ENCODE data around the gene CLEC16A. TPM values are rescaled to one million over a fixed set of nuclear protein-coding genes. Genes with fewer than 3 reads are reported as not detected.
A peak's percentile ranks its signal among the peaks of the same experiment; 100 is the strongest.

The CLEC16A gene
- total and polyA plus RNA-seq, 2 donors = 10.9 to 19.9 TPM

DNA sequence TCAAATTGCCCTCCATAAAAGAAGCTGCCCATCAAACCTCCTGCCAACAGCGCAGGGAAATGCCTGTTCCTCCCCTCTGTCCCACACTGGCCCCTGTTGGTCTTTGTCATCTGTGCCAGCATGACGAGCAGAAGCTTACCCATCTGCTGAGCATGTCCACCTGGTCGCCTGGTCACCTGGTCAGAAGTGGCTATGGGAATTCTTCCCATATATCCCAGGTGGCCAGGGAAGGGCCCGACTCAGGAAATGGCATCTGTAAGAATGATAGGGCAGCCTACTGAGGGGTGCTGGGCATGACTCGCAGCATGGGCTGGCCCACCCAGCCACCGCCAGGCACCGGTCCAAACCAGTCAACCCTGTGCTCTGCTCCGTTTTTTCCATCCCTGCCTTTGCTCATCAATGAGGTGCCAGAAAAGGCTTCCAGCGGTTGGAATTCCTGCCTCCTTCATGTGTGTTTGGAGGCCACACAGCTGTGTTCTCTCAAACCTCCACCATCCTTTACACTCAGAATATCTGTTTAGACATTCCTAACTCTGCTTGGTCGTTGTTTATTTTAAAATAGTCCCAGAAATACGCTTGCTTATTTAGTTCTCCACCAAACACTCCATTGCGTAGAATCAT, 145.2 kb downstream of the CLEC16A start:
- no peak for DNase-seq (ENCODE audit: extremely low spot score)
- Histone ChIP-seq H3K27ac (ENCODE audit: low read depth) (no peak overlapping the region), H3K4me3 (ENCODE audit: low read depth, low read length) (no peak overlapping the region), H3K36me3 (ENCODE audit: insufficient read depth) (no peaks in the 10 kb centered on the region), H3K4me1 (ENCODE audit: insufficient read depth) (peaks cover 3% of the 10 kb centered on the region)
- 42% methylated on average over 12 of the region's 12 CpGs for WGBS

DNA sequence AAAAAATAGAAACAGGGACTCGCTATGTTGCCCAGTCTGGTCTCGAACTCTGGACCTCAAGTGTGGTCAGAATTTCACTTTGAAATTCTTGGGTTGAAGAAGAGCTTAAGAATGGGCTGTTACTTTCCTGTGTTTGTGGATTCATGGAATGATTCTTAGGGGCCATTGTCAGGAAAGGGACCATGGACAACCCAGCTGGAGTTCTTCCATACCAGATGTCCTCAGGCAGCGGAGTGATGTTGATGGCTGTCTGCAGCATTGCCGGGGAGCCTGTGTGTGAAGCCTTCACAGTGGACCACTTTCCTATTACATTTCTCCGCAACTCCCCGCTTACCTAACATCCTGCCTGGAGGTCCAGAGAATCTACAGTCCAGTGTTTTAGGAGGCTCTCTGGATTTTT, 145.9 kb downstream of the CLEC16A start:
- Histone ChIP-seq H3K27ac (ENCODE audit: low read depth) (peak overlapping the region; percentile 59), H3K4me3 (ENCODE audit: low read depth, low read length) (no peak overlapping the region), H3K36me3 (ENCODE audit: insufficient read depth) (no peaks in the 10 kb centered on the region), H3K4me1 (ENCODE audit: insufficient read depth) (peaks cover 3% of the 10 kb centered on the region)
- WGBS = 68% methylated on average over 6 of the region's 6 CpGs
- no peak for DNase-seq (ENCODE audit: extremely low spot score)

DNA sequence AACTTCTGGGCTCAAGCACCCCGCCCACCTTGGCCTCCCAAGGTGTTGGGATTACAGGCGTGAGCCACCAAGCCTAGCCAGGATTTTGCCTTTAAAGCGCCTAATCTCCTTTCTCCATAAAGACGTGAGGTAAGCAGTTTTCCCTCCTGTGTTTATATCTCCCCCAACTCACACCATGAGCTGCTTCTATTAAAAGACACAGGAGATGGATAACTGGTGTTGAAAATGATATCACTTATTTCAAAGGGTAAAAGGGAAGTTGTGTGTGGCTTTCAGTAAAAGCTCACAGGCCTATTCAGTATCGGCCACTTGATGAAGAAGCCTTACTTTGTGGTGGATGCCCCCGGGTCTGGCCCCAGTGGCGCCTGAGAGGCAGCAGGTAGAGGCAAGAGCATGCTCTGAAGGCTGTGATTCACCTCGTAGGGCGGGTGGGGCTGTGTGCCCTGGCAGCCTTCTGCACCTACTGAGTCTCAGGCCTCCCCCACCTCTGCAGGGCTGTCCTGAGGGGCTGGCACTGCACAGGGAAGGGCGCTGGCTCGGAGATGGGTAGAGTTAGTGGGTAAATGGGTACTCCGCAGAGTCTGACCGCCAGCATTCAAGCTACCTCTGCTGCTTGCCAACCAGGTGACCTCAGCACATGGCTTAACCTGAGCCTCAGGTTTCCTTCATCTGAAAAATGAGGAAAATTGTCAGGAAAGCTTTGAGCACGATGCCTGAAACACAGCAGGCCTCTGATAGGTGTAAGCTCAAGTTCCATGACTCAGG, 146.8 kb downstream of the CLEC16A start:
- WGBS = 74% methylated on average over 14 of the region's 14 CpGs
- Histone ChIP-seq H3K4me1 (ENCODE audit: insufficient read depth) (peaks cover 3% of the 10 kb centered on the region), H3K4me3 (ENCODE audit: low read depth, low read length) (no peak overlapping the region), H3K27ac (ENCODE audit: low read depth) (no peak overlapping the region), H3K36me3 (ENCODE audit: insufficient read depth) (no peaks in the 10 kb centered on the region)
- DNase-seq (ENCODE audit: extremely low spot score) = no peak

DNA sequence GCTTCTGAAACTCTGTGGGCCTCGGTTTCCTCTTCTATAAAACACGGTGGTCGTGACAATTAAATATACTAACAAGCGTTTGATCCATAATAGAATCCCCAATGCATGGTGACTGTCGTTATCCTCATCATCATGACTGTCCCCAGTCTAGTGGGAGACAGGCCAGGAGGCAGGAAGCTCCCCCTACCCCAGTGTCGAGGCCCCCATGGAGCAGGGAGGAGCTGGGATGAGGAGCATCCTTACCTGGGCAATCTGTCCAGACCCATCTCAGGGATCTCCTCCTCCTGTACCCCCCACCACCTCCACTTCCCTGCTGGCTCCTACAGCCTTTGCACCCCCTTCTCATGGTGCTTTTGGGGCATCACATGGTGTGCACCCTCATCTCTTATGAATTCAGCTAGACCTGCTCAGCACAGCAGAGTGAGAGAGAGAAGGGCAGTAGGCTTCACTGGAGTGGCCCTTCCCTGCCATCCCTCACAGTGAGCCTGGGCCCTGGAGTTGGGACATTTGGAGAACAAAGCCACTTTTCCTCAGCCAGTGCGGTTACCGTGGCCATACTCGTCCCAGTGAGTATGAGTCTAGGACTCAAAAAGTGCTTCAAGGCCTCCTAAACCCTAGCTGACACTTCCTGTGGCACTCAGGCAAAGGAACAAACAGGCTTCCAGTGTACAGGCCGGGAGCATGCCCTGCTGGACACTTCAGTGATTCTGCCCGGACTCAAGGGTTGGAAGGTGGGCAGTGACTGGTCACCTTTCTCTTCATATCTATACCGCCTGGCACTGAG, 148.6 kb downstream of the CLEC16A start:
- Histone ChIP-seq H3K27ac (ENCODE audit: low read depth) (no peak overlapping the region), H3K4me1 (ENCODE audit: insufficient read depth) (peaks cover 3% of the 10 kb centered on the region), H3K36me3 (ENCODE audit: insufficient read depth) (no peaks in the 10 kb centered on the region), H3K4me3 (ENCODE audit: low read depth, low read length) (no peak overlapping the region)
- DNase-seq (ENCODE audit: extremely low spot score) = no peak
- WGBS = 95% methylated on average over 12 of the region's 12 CpGs

DNA sequence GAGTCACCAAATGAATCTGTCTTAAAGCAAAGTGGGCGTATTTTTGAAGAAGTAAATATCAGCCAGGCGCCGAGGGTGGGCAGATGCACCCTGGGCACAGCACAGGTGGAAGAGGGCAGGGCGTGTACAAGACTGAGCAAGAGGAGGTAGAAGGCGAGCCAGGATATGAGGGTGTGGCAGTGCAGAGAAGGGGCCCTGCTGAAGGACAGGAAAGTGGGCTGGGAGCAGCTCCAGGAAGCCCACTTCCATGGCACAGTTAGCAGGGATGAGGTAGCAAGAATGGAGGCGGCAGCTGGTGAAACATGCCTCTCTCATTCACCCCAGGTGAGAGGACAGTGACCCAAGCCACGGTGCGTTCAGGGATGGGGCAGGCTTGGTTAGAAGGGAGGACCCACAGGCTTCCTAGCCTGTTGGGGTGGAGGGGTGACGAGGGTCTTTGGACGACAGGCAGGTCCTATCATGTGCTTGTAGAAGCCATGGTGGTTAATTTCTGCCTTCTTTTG, 149.3 kb downstream of the CLEC16A start:
- DNase-seq (ENCODE audit: extremely low spot score) = no peak
- Histone ChIP-seq H3K4me3 (ENCODE audit: low read depth, low read length) (no peak overlapping the region), H3K4me1 (ENCODE audit: insufficient read depth) (peaks cover 3% of the 10 kb centered on the region), H3K27ac (ENCODE audit: low read depth) (no peak overlapping the region), H3K36me3 (ENCODE audit: insufficient read depth) (no peaks in the 10 kb centered on the region)
- 86% methylated on average over 10 of the region's 10 CpGs for WGBS

DNA sequence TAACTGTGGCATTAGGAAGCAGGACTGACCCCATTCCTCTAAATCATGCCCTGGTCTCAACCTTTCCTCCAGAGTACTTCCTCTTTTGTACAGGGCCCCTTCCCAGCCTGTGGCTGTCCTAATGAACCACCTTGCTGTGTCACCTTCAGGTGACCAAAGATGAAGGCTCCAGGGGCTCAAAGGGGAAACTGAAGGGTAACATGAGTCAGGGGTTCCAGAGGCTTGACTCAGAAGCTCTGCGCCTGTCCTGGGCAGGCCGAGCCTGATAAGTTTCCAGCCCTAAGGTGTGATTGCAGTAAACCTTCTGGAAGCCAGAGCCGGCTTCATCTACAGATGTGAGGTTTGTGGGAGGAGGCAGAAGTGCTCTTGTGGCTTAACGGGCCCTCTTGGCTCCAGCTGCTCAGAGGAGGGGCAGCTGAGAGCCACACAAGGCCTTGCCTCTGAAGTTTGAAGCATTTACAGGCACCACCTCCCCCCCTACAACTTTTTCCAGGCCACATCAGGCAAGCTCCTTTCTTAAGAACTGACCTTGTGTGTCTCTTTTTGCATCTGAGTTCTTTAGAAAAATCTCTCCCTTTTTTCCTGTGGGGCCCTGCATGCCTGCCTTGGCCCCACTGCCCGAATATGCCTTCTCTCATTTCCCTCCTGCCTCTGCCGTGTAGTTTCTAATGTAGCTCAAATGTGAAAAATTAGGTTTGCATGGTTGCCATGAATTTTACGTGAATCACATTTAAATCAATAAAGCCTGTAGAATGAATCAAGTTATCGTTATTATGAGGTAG, 149.9 kb downstream of the CLEC16A start:
- 38% methylated on average over 8 of the region's 8 CpGs for WGBS
- Histone ChIP-seq H3K4me3 (ENCODE audit: low read depth, low read length) (no peak overlapping the region), H3K4me1 (ENCODE audit: insufficient read depth) (peaks cover 3% of the 10 kb centered on the region), H3K36me3 (ENCODE audit: insufficient read depth) (no peaks in the 10 kb centered on the region), H3K27ac (ENCODE audit: low read depth) (no peak overlapping the region)
- no peak for DNase-seq (ENCODE audit: extremely low spot score)

DNA sequence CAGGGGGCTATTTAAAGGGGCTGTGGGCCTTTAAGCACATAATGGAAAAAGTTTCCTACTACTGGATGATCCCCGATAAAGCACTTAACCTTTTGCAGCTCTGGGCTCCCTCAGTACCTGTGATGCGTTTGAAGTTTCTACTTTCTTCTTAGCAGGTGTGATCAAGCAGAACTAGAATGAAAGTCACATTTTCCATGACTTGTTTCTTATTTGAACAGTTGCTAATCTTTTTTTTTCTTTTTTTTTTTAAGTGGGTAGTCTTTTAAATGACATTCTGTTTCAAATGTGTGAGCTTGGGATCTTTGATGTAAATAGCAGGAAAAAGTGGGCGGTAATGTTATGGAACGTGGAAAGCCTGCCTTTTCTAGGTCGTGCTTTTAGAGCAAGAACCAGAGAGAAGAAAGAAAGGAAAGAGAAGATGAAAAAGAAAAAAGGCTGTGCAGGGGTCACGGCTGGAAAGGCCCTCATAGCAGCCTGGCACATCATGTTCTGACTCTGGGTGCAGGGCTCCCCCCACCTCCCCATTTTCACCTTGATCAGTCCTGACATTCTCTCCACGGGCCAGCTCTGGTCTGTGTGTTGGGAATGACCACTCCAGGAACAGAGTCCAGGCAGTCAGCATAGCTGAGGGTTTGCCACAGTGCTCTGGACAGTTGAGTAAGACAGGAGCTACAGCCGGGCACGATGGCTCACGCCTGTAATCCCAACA, 150.6 kb downstream of the CLEC16A start:
- H3K4me3 ChIP-seq (ENCODE audit: low read depth, low read length) = no peak overlapping the region
- H3K27ac ChIP-seq (ENCODE audit: low read depth) = no peak overlapping the region
- peaks cover 3% of the 10 kb centered on the region for H3K4me1 ChIP-seq (ENCODE audit: insufficient read depth)
- no peaks in the 10 kb centered on the region for H3K36me3 ChIP-seq (ENCODE audit: insufficient read depth)
- no peak for DNase-seq (ENCODE audit: extremely low spot score)
- 74% methylated on average over 10 of the region's 10 CpGs for WGBS

DNA sequence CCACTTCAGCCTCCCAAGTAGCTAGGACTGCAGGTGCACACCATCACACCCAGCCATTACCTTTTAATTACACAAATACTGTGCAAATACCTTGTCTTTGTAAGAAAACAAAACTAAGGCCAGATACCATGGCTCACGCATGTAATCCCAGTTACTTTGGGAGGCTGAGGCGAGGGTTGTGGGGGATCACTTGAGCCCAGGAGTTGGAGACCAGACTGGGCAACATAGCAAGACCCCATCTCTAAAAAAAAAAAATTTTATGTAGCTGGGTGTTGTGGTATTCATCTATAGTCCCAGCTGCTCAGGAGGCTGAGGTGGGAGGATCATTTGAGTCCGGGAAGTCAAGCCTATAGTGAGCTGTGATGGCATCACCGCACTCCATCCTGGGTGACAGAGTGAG, 151.6 kb downstream of the CLEC16A start:
- no peak for DNase-seq (ENCODE audit: extremely low spot score)
- Histone ChIP-seq H3K36me3 (ENCODE audit: insufficient read depth) (no peaks in the 10 kb centered on the region), H3K27ac (ENCODE audit: low read depth) (no peak overlapping the region), H3K4me1 (ENCODE audit: insufficient read depth) (peaks cover 3% of the 10 kb centered on the region), H3K4me3 (ENCODE audit: low read depth, low read length) (no peak overlapping the region)
- WGBS = over 99% methylated on average over 4 of the region's 4 CpGs

DNA sequence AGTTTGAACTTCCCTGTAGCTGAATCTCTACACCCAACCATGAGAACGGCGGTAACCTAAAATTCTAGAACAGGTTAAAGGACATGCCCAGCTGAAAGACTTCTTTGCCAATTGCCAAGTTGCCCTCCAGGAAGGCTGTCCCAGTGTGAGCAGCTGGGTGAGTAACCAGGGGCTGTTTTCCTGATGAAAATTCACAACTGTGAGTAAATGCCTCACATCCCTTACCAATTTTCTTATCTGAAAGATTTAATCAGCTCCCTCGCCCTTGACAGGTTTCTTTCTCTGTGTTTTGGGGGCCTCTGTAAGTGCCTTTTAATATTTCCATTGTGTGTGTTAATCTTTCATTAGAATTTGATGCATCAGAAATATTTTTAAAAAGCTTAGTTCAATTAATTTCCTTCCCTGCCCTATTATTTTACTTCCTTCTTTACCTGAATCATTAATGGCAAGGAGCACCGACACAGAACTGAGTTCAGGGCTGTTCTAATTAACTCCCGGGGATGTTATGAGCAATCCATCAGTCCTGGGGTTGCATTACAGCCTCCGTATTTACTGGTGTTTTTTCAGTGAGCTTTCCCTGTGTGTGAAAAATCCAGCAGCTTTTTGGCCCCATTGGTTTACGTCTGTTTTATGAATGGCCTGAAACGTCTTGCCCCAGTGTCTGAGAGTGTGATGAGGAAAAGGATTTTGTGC, 152.9 kb downstream of the CLEC16A start:
- no peaks in the 10 kb centered on the region for H3K36me3 ChIP-seq (ENCODE audit: insufficient read depth)
- H3K4me3 ChIP-seq (ENCODE audit: low read depth, low read length) = no peak overlapping the region
- H3K4me1 ChIP-seq (ENCODE audit: insufficient read depth) = peaks cover 3% of the 10 kb centered on the region
- WGBS = 90% methylated on average over 8 of the region's 8 CpGs
- no peak overlapping the region for H3K27ac ChIP-seq (ENCODE audit: low read depth)
- DNase-seq (ENCODE audit: extremely low spot score) = no peak

DNA sequence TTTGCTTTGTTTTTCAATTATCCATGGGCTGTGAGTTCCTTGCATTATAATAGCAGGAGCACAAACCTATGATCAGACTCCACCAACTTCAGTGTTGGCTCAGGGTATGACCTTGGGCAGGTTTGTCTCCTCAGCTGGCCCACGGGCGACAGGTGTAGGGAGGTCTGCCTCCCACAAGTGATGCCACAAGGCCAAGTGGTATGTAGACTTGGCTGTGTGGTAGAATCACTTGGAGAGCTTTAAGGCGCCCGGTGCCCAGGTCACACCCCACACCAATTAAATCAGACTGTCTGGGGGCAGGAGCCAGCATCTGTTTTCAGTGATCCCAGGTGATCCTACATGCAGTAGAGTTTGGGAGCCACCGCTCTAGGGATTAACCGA, 153.4 kb downstream of the CLEC16A start:
- Histone ChIP-seq H3K4me1 (ENCODE audit: insufficient read depth) (peaks cover 3% of the 10 kb centered on the region), H3K27ac (ENCODE audit: low read depth) (no peak overlapping the region), H3K4me3 (ENCODE audit: low read depth, low read length) (no peak overlapping the region), H3K36me3 (ENCODE audit: insufficient read depth) (no peaks in the 10 kb centered on the region)
- DNase-seq (ENCODE audit: extremely low spot score) = no peak
- 97% methylated on average over 6 of the region's 6 CpGs for WGBS

DNA sequence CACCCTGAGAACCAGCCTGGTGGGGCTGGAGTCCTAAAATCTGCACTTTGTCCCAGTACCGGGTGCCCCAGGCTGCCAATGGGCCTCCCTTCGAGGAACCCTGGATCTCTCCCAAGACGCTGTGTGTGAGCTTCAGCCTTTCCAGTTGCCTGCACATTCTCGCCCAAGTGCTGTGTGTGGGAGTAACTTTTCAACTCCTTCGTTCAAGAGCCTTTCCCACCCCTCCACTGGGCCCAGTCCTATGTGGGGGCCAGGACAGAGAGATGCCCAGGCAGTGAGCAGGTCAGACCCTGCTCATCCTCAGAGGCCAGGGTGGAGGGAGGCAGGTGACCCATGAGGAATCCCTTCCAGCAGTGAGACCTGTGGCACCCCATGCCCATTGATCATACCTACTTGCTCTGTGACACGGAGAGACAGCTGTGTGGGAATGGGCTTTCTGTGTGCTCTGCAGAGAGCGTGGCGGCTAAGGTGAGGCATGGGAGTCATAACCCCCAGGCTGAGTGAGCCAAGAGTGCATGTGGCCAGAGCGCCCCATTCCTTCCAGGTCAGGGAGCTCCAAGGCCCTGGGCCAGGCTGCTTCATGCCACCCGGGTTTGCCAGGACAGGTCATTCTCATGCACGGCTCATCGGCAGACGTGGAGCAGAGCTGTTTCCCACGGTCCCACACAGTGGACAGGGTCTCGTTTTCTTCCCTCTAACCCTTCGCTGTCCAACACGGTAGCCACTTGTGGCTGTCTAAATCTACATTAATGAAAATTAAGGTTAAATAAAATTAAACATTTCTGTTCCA, 154.4 kb downstream of the CLEC16A start:
- Histone ChIP-seq H3K4me1 (ENCODE audit: insufficient read depth) (peaks cover under 1% of the 10 kb centered on the region), H3K36me3 (ENCODE audit: insufficient read depth) (no peaks in the 10 kb centered on the region), H3K4me3 (ENCODE audit: low read depth, low read length) (no peak overlapping the region), H3K27ac (ENCODE audit: low read depth) (no peak overlapping the region)
- no peak for DNase-seq (ENCODE audit: extremely low spot score)
- WGBS = 81% methylated on average over 17 of the region's 17 CpGs
